IMR-90 (cell line): ENCODE data around the gene KRT35. TPM values are rescaled to one million over a fixed set of nuclear protein-coding genes. Genes with fewer than 3 reads are reported as not detected.

ENCODE experiments used
- ATAC-seq: fragments of 200-7000 bp; cut with Tn5 transposase; 2 replicates; pipeline ENCODE4 v1.9.1; 2020; ENCODE audit warnings: low read depth, mild to moderate bottlenecking, moderate library complexity
- BruUV-seq: library from RNA; stranded (reverse); fragments of 400-500 nt; replicated peaks from 2 replicates; lab custom pipeline; 2021; lab: Mats Ljungman, UMichigan
- CTCF ChIA-PET: fragments of 300-600 bp; formaldehyde crosslinking; extraction: SDS; loops from one replicate; lab custom pipeline; 2021; ENCODE audit warnings: antibody characterized with exemption; lab: Yijun Ruan, JAX
- POLR2A ChIA-PET: fragments of 300-600 bp; sonication (Branson Sonifier 250); formaldehyde crosslinking; loops from one replicate; lab custom pipeline; 2022; ENCODE audit warnings: antibody characterized with exemption; ENCODE audit not compliant: unreplicated experiment; lab: Charles Lee
- DNase-seq: peaks from one replicate; pipeline ENCODE4 v3.0.0; 2013
- H2AFZ ChIP-seq: replicated peaks from 2 replicates; pipeline ENCODE3; 2013; ENCODE audit warnings: low read length, mild to moderate bottlenecking; ENCODE audit not compliant: poor library complexity
- H2AK5ac ChIP-seq: 2 replicates; pipeline ENCODE4 v1.6.1; 2013; ENCODE audit warnings: low read depth, low read length, inconsistent platforms
- H2AK9ac ChIP-seq: replicated peaks from 2 replicates; pipeline ENCODE3; 2013; ENCODE audit warnings: mild to moderate bottlenecking, low read depth, low read length, moderate library complexity; ENCODE audit not compliant: poor library complexity
- H2BK120ac ChIP-seq: 2 replicates; pipeline ENCODE4 v1.6.1; 2013; ENCODE audit warnings: low read depth, low read length, inconsistent platforms
- H2BK15ac ChIP-seq: 3 replicates; pipeline ENCODE4 v1.6.1; 2013; ENCODE audit warnings: low read depth, low read length, inconsistent platforms
- H2BK20ac ChIP-seq: 2 replicates; pipeline ENCODE4 v1.6.1; 2013; ENCODE audit warnings: low read depth, mild to moderate bottlenecking, inconsistent platforms, low read length, moderate library complexity
- H2BK5ac ChIP-seq: 2 replicates; pipeline ENCODE4 v1.6.1; 2013; ENCODE audit warnings: mild to moderate bottlenecking, low read depth, low read length, inconsistent platforms; ENCODE audit not compliant: poor library complexity, severe bottlenecking
- H3K14ac ChIP-seq: replicated peaks from 2 replicates; pipeline ENCODE4 v1.6.1; 2013; ENCODE audit warnings: low read depth, low read length, inconsistent platforms
- H3K18ac ChIP-seq: 2 replicates; pipeline ENCODE4 v1.6.1; 2013; ENCODE audit warnings: low read depth, low read length, control low read depth
- H3K23ac ChIP-seq: 2 replicates; pipeline ENCODE4 v1.6.1; 2013; ENCODE audit warnings: low read depth, low read length, inconsistent platforms
- H3K27ac ChIP-seq: 2 replicates; pipeline ENCODE4 v1.5.1; 2013; ENCODE audit warnings: mild to moderate bottlenecking, control low read depth, low read length; ENCODE audit not compliant: insufficient read depth
- H3K27me3 ChIP-seq: 2 replicates; pipeline ENCODE4 v1.6.1; 2013; ENCODE audit warnings: low read length; ENCODE audit not compliant: control insufficient read depth, insufficient read depth
- H3K36me3 ChIP-seq: 2 replicates; pipeline ENCODE4 v1.6.1; 2013; ENCODE audit warnings: low read length, mixed read lengths; ENCODE audit not compliant: control insufficient read depth, insufficient read depth
- H3K4ac ChIP-seq: 2 replicates; pipeline ENCODE4 v1.6.1; 2013; ENCODE audit warnings: low read depth, low read length, inconsistent platforms
- H3K4me1 ChIP-seq: 2 replicates; pipeline ENCODE4 v1.6.1; 2013; ENCODE audit warnings: low read length, mixed read lengths; ENCODE audit not compliant: control insufficient read depth, insufficient read depth
- H3K4me2 ChIP-seq: 2 replicates; pipeline ENCODE4 v1.6.1; 2013; ENCODE audit warnings: low read depth, mild to moderate bottlenecking, control low read depth, low read length, moderate library complexity
- H3K4me3 ChIP-seq: 2 replicates; pipeline ENCODE4 v1.5.1; 2013; ENCODE audit warnings: low read depth, mild to moderate bottlenecking, control low read depth, low read length, moderate library complexity; ENCODE audit not compliant: insufficient read depth
- H3K56ac ChIP-seq: 2 replicates; pipeline ENCODE4 v1.6.1; 2013; ENCODE audit warnings: low read length, inconsistent platforms; ENCODE audit not compliant: insufficient read depth; ENCODE audit errors: extremely low read depth
- H3K79me1 ChIP-seq, 2 experiments: 2 replicates each; pipeline ENCODE4 v1.6.1; 2013; ENCODE audit warnings: low read length in 2 of 2, inconsistent platforms in 1 of 2, low read depth in 1 of 2
- H3K9ac ChIP-seq: 2 replicates; pipeline ENCODE4 v1.6.1; 2013; ENCODE audit warnings: low read depth, low read length, control low read depth
- H3K9me1 ChIP-seq: 2 replicates; pipeline ENCODE4 v1.6.1; 2013; ENCODE audit warnings: low read length, inconsistent platforms; ENCODE audit not compliant: insufficient read depth
- H3K9me3 ChIP-seq: 2 replicates; pipeline ENCODE4 v1.6.1; 2013; ENCODE audit warnings: low read length; ENCODE audit not compliant: control insufficient read depth, insufficient read depth
- H4K20me1 ChIP-seq: 2 replicates; pipeline ENCODE4 v1.6.1; 2013; ENCODE audit warnings: low read length, inconsistent platforms; ENCODE audit not compliant: insufficient read depth
- H4K5ac ChIP-seq: 2 replicates; pipeline ENCODE4 v1.6.1; 2013; ENCODE audit warnings: mild to moderate bottlenecking, low read depth, low read length, control low read depth
- H4K8ac ChIP-seq, 2 experiments: 2 replicates each; pipeline ENCODE4 v1.6.1; 2013; ENCODE audit warnings: low read depth in 2 of 2, low read length in 2 of 2, control low read depth in 1 of 2, inconsistent platforms in 1 of 2
- H4K91ac ChIP-seq: 2 replicates; pipeline ENCODE4 v1.6.1; 2013; ENCODE audit warnings: low read depth, low read length, inconsistent platforms; ENCODE audit not compliant: insufficient read depth
- CHD1 ChIP-seq: IDR thresholded peaks from 2 replicates; pipeline ENCODE4 v1.6.1; 2012; ENCODE audit warnings: low read depth, low read length, improper control_type of control experiment
- RFX5 ChIP-seq: IDR thresholded peaks from 2 replicates; pipeline ENCODE4 v1.8.0; 2012; ENCODE audit warnings: low read depth, mild to moderate bottlenecking, low read length, moderate library complexity
- WGBS, 2 experiments: methylation state at CpG; one replicate each; pipeline versions ENCODE4 v1.1.5 to v1.1.7; 2013; ENCODE audit warnings: missing lambda C conversion rate in 2 of 2; ENCODE audit not compliant: insufficient read length in 1 of 2; ENCODE audit errors: extremely low coverage in 2 of 2; 5-methylcytosine and 5-hydroxymethylcytosine counted together
- dilution Hi-C: fragments of 300-500 bp; cut with HindIII; formaldehyde crosslinking; loops from one replicate; pipeline ENCODE4 v1.14.3; 2018; ENCODE audit warnings: low sequenced_read_pairs; ENCODE audit not compliant: unreplicated experiment
- in situ Hi-C: fragments of 300-500 bp; cut with MboI; formaldehyde crosslinking; loops from 3 replicates; pipeline ENCODE4 v1.14.3; 2019; ENCODE audit warnings: low sequenced_read_pairs, inconsistent platforms, mixed read lengths
- intact Hi-C: fragments of 100-400 bp; cut with micrococcal nuclease; formaldehyde crosslinking; loops from 2 replicates; pipeline ENCODE4 v1.10.0; 2022
- polyA plus RNA-seq, 3 experiments: library from polyadenylated mRNA; depleted of rRNA; stranded (reverse); fragments of >200 nt; gene quantifications; 2 replicates each; pipeline ENCODE4 v1.2.3, GENCODE V29; 2012; ENCODE audit warnings: low replicate concordance in 1 of 3
- total RNA-seq: library from RNA; depleted of rRNA; stranded (reverse); fragments of >200 nt; gene quantifications from 2 replicates; pipeline ENCODE4 v1.2.3, GENCODE V29; 2012

KRT35 gene
- total and polyA plus RNA-seq, 2 of the 4 experiments (the other 2 are of a cell fraction) = not detected

GRCh38 chr17:41484920-41485904 is 4.3 kb upstream of the KRT35 start:
- ChIA-PET CTCF (no interaction called here), POLR2A (interaction anchor here (0.5 kb wide), 1 partner anchor 10 kb away, joined by 4 read pairs; no protein-coding TSS in a partner anchor)
- no peak overlapping the region for H3K18ac ChIP-seq
- no peak overlapping the region for H2BK20ac ChIP-seq
- H2BK5ac ChIP-seq = no peak overlapping the region
- no peak overlapping the region for H3K56ac ChIP-seq
- H3K4me2 ChIP-seq = no peak overlapping the region
- in situ Hi-C loops (no loop called here), intact Hi-C loops (no loop called here), dilution Hi-C loops (no loop called here)
- no peak overlapping the region for H3K23ac ChIP-seq
- no peaks in the 10 kb centered on the region for H4K20me1 ChIP-seq
- H3K9me1 ChIP-seq = no peaks in the 10 kb centered on the region
- H3K4me3 ChIP-seq = no peak overlapping the region
- TF ChIP-seq RFX5 = no peak
- no peak for TF ChIP-seq CHD1
- no peak overlapping the region for H3K4ac ChIP-seq
- H4K91ac ChIP-seq = no peak overlapping the region
- no peaks in the 10 kb centered on the region for H3K4me1 ChIP-seq
- H3K27me3 ChIP-seq = peaks cover 9% of the 10 kb centered on the region; the same call in 1 of the 2 replicates
- H3K27ac ChIP-seq = no peak overlapping the region
- H4K8ac ChIP-seq = no peak overlapping the region
- no peak overlapping the region for H4K5ac ChIP-seq
- ATAC-seq (no peak), DNase-seq (no peak)
- no peak overlapping the region for H2AK5ac ChIP-seq
- H3K79me1 ChIP-seq = no peaks in the 10 kb centered on the region
- H2AK9ac ChIP-seq = no peak overlapping the region
- H3K9ac ChIP-seq = no peak overlapping the region
- no TSS peak for BruUV-seq
- H3K9me3 ChIP-seq = no peaks in the 10 kb centered on the region
- H2AFZ ChIP-seq = peak overlapping the region; percentile 49
- no peaks in the 10 kb centered on the region for H3K36me3 ChIP-seq
- H3K14ac ChIP-seq = no peak overlapping the region
- WGBS, 2 experiments = 83% methylated on average over 4 of the region's 8 CpGs; no CpG with 5 or more reads in 1 of the 2 experiments
- no peak overlapping the region for H2BK120ac ChIP-seq
- no peak overlapping the region for H2BK15ac ChIP-seq
